ENCODE results near the gene PNMA6E. TPM values are rescaled to one million over a fixed set of nuclear protein-coding genes. Genes with fewer than 3 reads are reported as not detected.

Gene PNMA6E
- polyA plus RNA-seq (2012; ENCODE audit: insufficient read depth, insufficient read length): not detected

GRCh38 chrX:153401133-153401764 is at the start of gene PNMA6E:
Gene PNMA6E, minus strand, starts transcription at chrX:153401350. Its CDS starts 2,501 bp downstream, at chrX:153398849.
- DNase-seq (ENCODE audit: low read depth, low spot score): no peak
- H3K4me3 ChIP-seq (ENCODE audit: low read length): no peak within 1 kb of the TSS

GRCh38 chrX:153450949-153451277 is 49.8 kb upstream of the PNMA6E start:
- H3K4me3 ChIP-seq (ENCODE audit: low read length): no peak overlapping the region
- DNase-seq (ENCODE audit: low read depth, low spot score): no peak

GRCh38 chrX:153450114-153450948 is 49.2 kb upstream of the PNMA6E start:
- H3K4me3 ChIP-seq (ENCODE audit: low read length): no peak overlapping the region
- DNase-seq (ENCODE audit: low read depth, low spot score): no peak

- H3K4me3 ChIP-seq (ENCODE audit: low read length): no peak overlapping the region
- no peak for DNase-seq (ENCODE audit: low read depth, low spot score)
Measured at GRCh38 chrX:153449368-153450113, 48.4 kb upstream of the PNMA6E start.

GRCh38 chrX:153448556-153449367 is 47.6 kb upstream of the PNMA6E start:
- no peak for DNase-seq (ENCODE audit: low read depth, low spot score)
- H3K4me3 ChIP-seq (ENCODE audit: low read length): no peak overlapping the region

- no peak for DNase-seq (ENCODE audit: low read depth, low spot score)
- no peak overlapping the region for H3K4me3 ChIP-seq (ENCODE audit: low read length)
Measured at GRCh38 chrX:153447581-153447960, 46.4 kb upstream of the PNMA6E start.

- no peak overlapping the region for H3K4me3 ChIP-seq (ENCODE audit: low read length)
- DNase-seq (ENCODE audit: low read depth, low spot score): no peak
Measured at GRCh38 chrX:153446950-153447580, 45.9 kb upstream of the PNMA6E start.

GRCh38 chrX:153446636-153446936 is 45.4 kb upstream of the PNMA6E start:
- DNase-seq (ENCODE audit: low read depth, low spot score): no peak
- H3K4me3 ChIP-seq (ENCODE audit: low read length): no peak overlapping the region

GRCh38 chrX:153445856-153446635 is 44.9 kb upstream of the PNMA6E start, which contains the start of gene TREX2:
Gene TREX2, minus strand, starts transcription at chrX:153446056. Its CDS starts 626 bp downstream, at chrX:153445430.
- no peak within 1 kb of the TSS for H3K4me3 ChIP-seq (ENCODE audit: low read length)
- no peak for DNase-seq (ENCODE audit: low read depth, low spot score)

GRCh38 chrX:153445106-153445855 is 44.1 kb upstream of the PNMA6E start:
- DNase-seq (ENCODE audit: low read depth, low spot score): no peak
- H3K4me3 ChIP-seq (ENCODE audit: low read length): no peak overlapping the region

GRCh38 chrX:153444333-153445011 is 43.3 kb upstream of the PNMA6E start:
- no peak for DNase-seq (ENCODE audit: low read depth, low spot score)
- H3K4me3 ChIP-seq (ENCODE audit: low read length): no peak overlapping the region

GRCh38 chrX:153443476-153444332 is 42.6 kb upstream of the PNMA6E start:
- DNase-seq (ENCODE audit: low read depth, low spot score): no peak
- H3K4me3 ChIP-seq (ENCODE audit: low read length): no peak overlapping the region

- H3K4me3 ChIP-seq (ENCODE audit: low read length): no peak overlapping the region
- DNase-seq (ENCODE audit: low read depth, low spot score): no peak
Measured at GRCh38 chrX:153442463-153442862, 41.3 kb upstream of the PNMA6E start.

- no peak for DNase-seq (ENCODE audit: low read depth, low spot score)
- H3K4me3 ChIP-seq (ENCODE audit: low read length): no peak overlapping the region
Measured at GRCh38 chrX:153441981-153442380, 40.8 kb upstream of the PNMA6E start.

GRCh38 chrX:153441296-153441695 is 40.1 kb upstream of the PNMA6E start:
- no peak for DNase-seq (ENCODE audit: low read depth, low spot score)
- no peak overlapping the region for H3K4me3 ChIP-seq (ENCODE audit: low read length)

- DNase-seq (ENCODE audit: low read depth, low spot score): no peak
- no peak overlapping the region for H3K4me3 ChIP-seq (ENCODE audit: low read length)
Measured at GRCh38 chrX:153440556-153441135, 39.5 kb upstream of the PNMA6E start.

Data from Jurkat, Clone E6-1 (cell line).